WTC11 (cell line): ENCODE measurements around the gene ACOXL. TPM values are rescaled to one million over a fixed set of nuclear protein-coding genes. Genes with fewer than 3 reads are reported as not detected.

Experiments
- ATAC-seq: fragments of 200-7000 bp; cut with Tn5 transposase; 2 replicates; pipeline ENCODE4 v1.10.0; 2021; ENCODE audit warnings: mild to moderate bottlenecking, moderate library complexity
- CTCF ChIA-PET: fragments of 300-600 bp; sonication (Branson Sonifier 250); formaldehyde crosslinking; loops from one replicate; lab custom pipeline; 2021; ENCODE audit warnings: antibody characterized with exemption; lab: Charles Lee
- POLR2A ChIA-PET: fragments of 350-600 bp; sonication (Branson Sonifier 250); formaldehyde crosslinking; loops from one replicate; lab custom pipeline; 2021; ENCODE audit warnings: antibody characterized with exemption; lab: Charles Lee
- DNase-seq: peaks from one replicate; pipeline ENCODE4 v3.0.0; 2021; ENCODE audit warnings: low spot score
- H3K27ac Mint-ChIP-seq: 2 replicates; pipeline ENCODE4 v1.8.0; 2021; ENCODE audit warnings: mixed read lengths
- H3K27me3 Mint-ChIP-seq: 2 replicates; pipeline ENCODE4 v1.8.0; 2021; ENCODE audit warnings: low read depth, mild to moderate bottlenecking, moderate library complexity, mixed read lengths
- H3K36me3 Mint-ChIP-seq: 2 replicates; pipeline ENCODE4 v1.8.0; 2021; ENCODE audit warnings: mixed read lengths
- H3K4me1 Mint-ChIP-seq: 2 replicates; pipeline ENCODE4 v1.8.0; 2022; ENCODE audit warnings: mixed read lengths
- H3K4me3 Mint-ChIP-seq: 2 replicates; pipeline ENCODE4 v1.8.0; 2021; ENCODE audit warnings: mild to moderate bottlenecking, moderate library complexity, mixed read lengths
- H3K9me3 Mint-ChIP-seq: 2 replicates; pipeline ENCODE4 v1.8.0; 2021; ENCODE audit warnings: mixed read lengths
- CBFB ChIP-seq: sonication (generic); formaldehyde crosslinking; IDR thresholded peaks from 2 replicates; pipeline ENCODE4 v1.8.1; 2022; ENCODE audit warnings: mild to moderate bottlenecking, low read depth, missing genetic modification reagents
- CTCF ChIP-seq: fragments of 200-600 bp; IDR thresholded peaks from 2 replicates; pipeline ENCODE4 v1.8.0; 2022; ENCODE audit warnings: antibody characterized with exemption
- EMX1 ChIP-seq: fragments of 250-450 bp; sonication (Bioruptor Pico); IDR thresholded peaks from 2 replicates; pipeline ENCODE4 v1.8.0; 2021; ENCODE audit warnings: mild to moderate bottlenecking
- ESRRA ChIP-seq: sonication (generic); formaldehyde crosslinking; IDR thresholded peaks from 2 replicates; pipeline ENCODE4 v1.8.1; 2022; ENCODE audit warnings: mild to moderate bottlenecking, missing genetic modification reagents, borderline replicate concordance
- FOXK1 ChIP-seq: sonication (generic); formaldehyde crosslinking; IDR thresholded peaks from 2 replicates; pipeline ENCODE4 v1.8.0; 2022; ENCODE audit warnings: mild to moderate bottlenecking, moderate library complexity, missing genetic modification reagents
- IRF2 ChIP-seq: sonication (generic); formaldehyde crosslinking; IDR thresholded peaks from 2 replicates; pipeline ENCODE4 v1.8.0; 2022; ENCODE audit warnings: low read depth, missing genetic modification reagents, borderline replicate concordance
- JAZF1 ChIP-seq: fragments of 250-450 bp; sonication (Bioruptor Pico); IDR thresholded peaks from 2 replicates; pipeline ENCODE4 v1.9.0; 2021; ENCODE audit warnings: moderate library complexity, mild to moderate bottlenecking, inconsistent platforms
- MYBL2 ChIP-seq: sonication (generic); formaldehyde crosslinking; IDR thresholded peaks from 2 replicates; pipeline ENCODE4 v1.8.1; 2023; ENCODE audit warnings: mild to moderate bottlenecking, moderate library complexity, missing genetic modification reagents
- PRDM15 ChIP-seq: sonication (generic); formaldehyde crosslinking; IDR thresholded peaks from 2 replicates; pipeline ENCODE4 v1.8.0; 2022; ENCODE audit warnings: missing genetic modification reagents
- SOX15 ChIP-seq: fragments of 250-450 bp; sonication (Bioruptor Pico); IDR thresholded peaks from 2 replicates; pipeline ENCODE4 v1.9.0; 2021; ENCODE audit warnings: mild to moderate bottlenecking
- ZNF232 ChIP-seq: sonication (generic); formaldehyde crosslinking; IDR thresholded peaks from 2 replicates; pipeline ENCODE4 v1.8.0; 2022; ENCODE audit warnings: mild to moderate bottlenecking, missing genetic modification reagents
- ZNF416 ChIP-seq: fragments of 250-450 bp; sonication (Bioruptor Pico); IDR thresholded peaks from 2 replicates; pipeline ENCODE4 v1.9.0; 2021; ENCODE audit warnings: mild to moderate bottlenecking, inconsistent platforms
- ZNF423 ChIP-seq: fragments of 250-450 bp; sonication (Bioruptor Pico); IDR thresholded peaks from 2 replicates; pipeline ENCODE4 v2.1.2; 2022; ENCODE audit warnings: mild to moderate bottlenecking, moderate library complexity
- total RNA-seq: library from RNA; stranded (reverse); gene quantifications from 3 replicates; pipeline ENCODE4 v1.2.3, GENCODE V29; 2021
- TF ChIP-seq, protein P1 (sequence below): sonication (generic); formaldehyde crosslinking; IDR thresholded peaks from 2 replicates; pipeline ENCODE4 v1.8.1; 2022; ENCODE audit warnings: low read depth, missing genetic modification reagents, borderline replicate concordance
- TF ChIP-seq, protein P2 (sequence below): sonication (generic); formaldehyde crosslinking; IDR thresholded peaks from 2 replicates; pipeline ENCODE4 v1.8.1; 2023; ENCODE audit warnings: mild to moderate bottlenecking, moderate library complexity, missing genetic modification reagents
- TF ChIP-seq, protein P3 (sequence below): fragments of 250-450 bp; sonication (Bioruptor Pico); IDR thresholded peaks from 2 replicates; pipeline ENCODE4 v1.9.0; 2021; ENCODE audit warnings: mild to moderate bottlenecking

ACOXL gene
- total RNA-seq, 1 experiment from 2014 or later: 14.9 TPM

GRCh38 chr2:110737783-110738182 is 5.4 kb downstream of the ACOXL start:
- Mint-ChIP-seq H3K27me3 (peaks cover 21% of the 10 kb centered on the region), H3K4me3 (no peak overlapping the region), H3K4me1 (peaks cover 66% of the 10 kb centered on the region), H3K36me3 (peaks cover 21% of the 10 kb centered on the region), H3K27ac (peak overlapping the region; percentile 28), H3K9me3 (peaks cover 8% of the 10 kb centered on the region)
- TF ChIP-seq MYBL2 (CRISPR knock-in tag) (no peak), ZNF416 (no peak), FOXK1 (no peak), ZNF232 (CRISPR knock-in tag) (no peak), PRDM15 (CRISPR knock-in tag) (no peak), ZNF423 (CRISPR knock-in tag) (no peak), CBFB (CRISPR knock-in tag) (no peak)
- TF ChIP-seq, protein P1, sequence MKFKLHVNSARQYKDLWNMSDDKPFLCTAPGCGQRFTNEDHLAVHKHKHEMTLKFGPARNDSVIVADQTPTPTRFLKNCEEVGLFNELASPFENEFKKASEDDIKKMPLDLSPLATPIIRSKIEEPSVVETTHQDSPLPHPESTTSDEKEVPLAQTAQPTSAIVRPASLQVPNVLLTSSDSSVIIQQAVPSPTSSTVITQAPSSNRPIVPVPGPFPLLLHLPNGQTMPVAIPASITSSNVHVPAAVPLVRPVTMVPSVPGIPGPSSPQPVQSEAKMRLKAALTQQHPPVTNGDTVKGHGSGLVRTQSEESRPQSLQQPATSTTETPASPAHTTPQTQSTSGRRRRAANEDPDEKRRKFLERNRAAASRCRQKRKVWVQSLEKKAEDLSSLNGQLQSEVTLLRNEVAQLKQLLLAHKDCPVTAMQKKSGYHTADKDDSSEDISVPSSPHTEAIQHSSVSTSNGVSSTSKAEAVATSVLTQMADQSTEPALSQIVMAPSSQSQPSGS (CRISPR knock-in tag): no peak
- TF ChIP-seq, protein P2, sequence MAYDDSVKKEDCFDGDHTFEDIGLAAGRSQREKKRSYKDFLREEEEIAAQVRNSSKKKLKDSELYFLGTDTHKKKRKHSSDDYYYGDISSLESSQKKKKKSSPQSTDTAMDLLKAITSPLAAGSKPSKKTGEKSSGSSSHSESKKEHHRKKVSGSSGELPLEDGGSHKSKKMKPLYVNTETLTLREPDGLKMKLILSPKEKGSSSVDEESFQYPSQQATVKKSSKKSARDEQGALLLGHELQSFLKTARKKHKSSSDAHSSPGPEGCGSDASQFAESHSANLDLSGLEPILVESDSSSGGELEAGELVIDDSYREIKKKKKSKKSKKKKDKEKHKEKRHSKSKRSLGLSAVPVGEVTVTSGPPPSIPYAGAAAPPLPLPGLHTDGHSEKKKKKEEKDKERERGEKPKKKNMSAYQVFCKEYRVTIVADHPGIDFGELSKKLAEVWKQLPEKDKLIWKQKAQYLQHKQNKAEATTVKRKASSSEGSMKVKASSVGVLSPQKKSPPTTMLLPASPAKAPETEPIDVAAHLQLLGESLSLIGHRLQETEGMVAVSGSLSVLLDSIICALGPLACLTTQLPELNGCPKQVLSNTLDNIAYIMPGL: no peak
- DNase-seq (no peak), ATAC-seq (no peak)
- ChIA-PET CTCF (interaction anchor here (1.3 kb wide), 1 partner anchor 17 kb away, joined by 5 read pairs; no protein-coding TSS in a partner anchor), POLR2A (no interaction called here)

GRCh38 chr2:110740747-110741349 is 8.5 kb downstream of the ACOXL start:
- peaks cover 8% of the 10 kb centered on the region for H3K9me3 Mint-ChIP-seq
- no peak overlapping the region for H3K4me3 Mint-ChIP-seq
- ATAC-seq (no peak), DNase-seq (no peak)
- ChIA-PET POLR2A (no interaction called here), CTCF (interaction anchor here (0.6 kb wide), 1 partner anchor 10 kb away, joined by 3 read pairs; no protein-coding TSS in a partner anchor)
- peaks cover 21% of the 10 kb centered on the region for H3K36me3 Mint-ChIP-seq
- H3K27ac Mint-ChIP-seq: peak overlapping the region; percentile 31; the same call in 1 of the 2 replicates
- no peak for TF ChIP-seq ESRRA (CRISPR knock-in tag)
- TF ChIP-seq JAZF1 (CRISPR knock-in tag): no peak
- no peak for TF ChIP-seq EMX1 (CRISPR knock-in tag)
- TF ChIP-seq IRF2: no peak
- TF ChIP-seq SOX15 (CRISPR knock-in tag): no peak
- H3K27me3 Mint-ChIP-seq: no peaks in the 10 kb centered on the region
- peaks cover 66% of the 10 kb centered on the region for H3K4me1 Mint-ChIP-seq

DNA sequence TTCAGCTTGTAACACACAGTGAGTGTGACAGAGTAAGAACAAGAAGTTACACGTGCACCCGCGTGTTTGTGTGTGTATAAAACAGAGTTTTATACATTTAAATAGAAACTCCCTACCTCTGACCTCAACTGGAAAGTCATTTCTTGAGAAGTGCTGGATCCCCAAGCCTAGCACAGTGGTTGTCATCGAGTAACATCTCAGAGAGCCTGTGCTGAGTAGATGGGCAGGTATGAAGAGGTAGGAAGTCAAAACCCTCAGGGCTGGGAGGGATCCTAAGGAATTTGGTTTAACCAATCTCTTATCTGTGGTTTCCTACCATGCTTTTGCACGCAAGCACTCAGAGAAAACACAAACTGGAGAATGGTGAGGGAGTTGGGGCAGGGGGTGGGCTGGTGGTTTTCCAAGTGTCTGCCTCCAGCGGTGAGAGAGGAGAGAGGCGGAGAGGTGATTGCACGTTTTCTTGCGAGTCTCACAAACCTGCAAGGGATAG is 9.2 kb downstream of the ACOXL start:
- POLR2A ChIA-PET: no interaction called here
- DNase-seq (peak; percentile 35), ATAC-seq (peak; percentile 65)
- Mint-ChIP-seq H3K27me3 (no peaks in the 10 kb centered on the region), H3K9me3 (peaks cover 8% of the 10 kb centered on the region), H3K4me3 (no peak overlapping the region), H3K4me1 (peaks cover 69% of the 10 kb centered on the region), H3K36me3 (peaks cover 17% of the 10 kb centered on the region), H3K27ac (no peak overlapping the region)
- CTCF ChIA-PET: interaction anchor here (0.6 kb wide), 1 partner anchor 9 kb away, joined by 3 read pairs; no protein-coding TSS in a partner anchor
- TF ChIP-seq, protein P3, sequence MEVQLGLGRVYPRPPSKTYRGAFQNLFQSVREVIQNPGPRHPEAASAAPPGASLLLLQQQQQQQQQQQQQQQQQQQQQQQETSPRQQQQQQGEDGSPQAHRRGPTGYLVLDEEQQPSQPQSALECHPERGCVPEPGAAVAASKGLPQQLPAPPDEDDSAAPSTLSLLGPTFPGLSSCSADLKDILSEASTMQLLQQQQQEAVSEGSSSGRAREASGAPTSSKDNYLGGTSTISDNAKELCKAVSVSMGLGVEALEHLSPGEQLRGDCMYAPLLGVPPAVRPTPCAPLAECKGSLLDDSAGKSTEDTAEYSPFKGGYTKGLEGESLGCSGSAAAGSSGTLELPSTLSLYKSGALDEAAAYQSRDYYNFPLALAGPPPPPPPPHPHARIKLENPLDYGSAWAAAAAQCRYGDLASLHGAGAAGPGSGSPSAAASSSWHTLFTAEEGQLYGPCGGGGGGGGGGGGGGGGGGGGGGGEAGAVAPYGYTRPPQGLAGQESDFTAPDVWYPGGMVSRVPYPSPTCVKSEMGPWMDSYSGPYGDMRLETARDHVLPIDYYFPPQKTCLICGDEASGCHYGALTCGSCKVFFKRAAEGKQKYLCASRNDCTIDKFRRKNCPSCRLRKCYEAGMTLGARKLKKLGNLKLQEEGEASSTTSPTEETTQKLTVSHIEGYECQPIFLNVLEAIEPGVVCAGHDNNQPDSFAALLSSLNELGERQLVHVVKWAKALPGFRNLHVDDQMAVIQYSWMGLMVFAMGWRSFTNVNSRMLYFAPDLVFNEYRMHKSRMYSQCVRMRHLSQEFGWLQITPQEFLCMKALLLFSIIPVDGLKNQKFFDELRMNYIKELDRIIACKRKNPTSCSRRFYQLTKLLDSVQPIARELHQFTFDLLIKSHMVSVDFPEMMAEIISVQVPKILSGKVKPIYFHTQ: no peak
- TF ChIP-seq CTCF (no peak), PRDM15 (CRISPR knock-in tag) (no peak)
